Endothelial cell of umbilical vein (primary cell): ENCODE measurements around the gene RAB7A. TPM values are rescaled to one million over a fixed set of nuclear protein-coding genes. Genes with fewer than 3 reads are reported as not detected.
A peak's percentile ranks its signal among the peaks of the same experiment; 100 is the strongest.

Source experiments
- BruUV-seq: library from RNA; stranded (reverse); fragments of 400-500 nt; replicated peaks from 2 replicates; lab custom pipeline; 2021; lab: Mats Ljungman, UMichigan
- CTCF ChIA-PET: fragments of 300-600, 350-600 bp; sonication (Branson Sonifier 250); formaldehyde crosslinking; loops from one replicate; lab custom pipeline; 2021; ENCODE audit warnings: antibody characterized with exemption, inconsistent platforms; lab: Charles Lee
- POLR2A ChIA-PET: fragments of 300-600, 350-600 bp; sonication (Branson Sonifier 250); formaldehyde crosslinking; loops from one replicate; lab custom pipeline; 2021; ENCODE audit warnings: antibody characterized with exemption, inconsistent platforms; lab: Charles Lee
- DNase-seq: peaks from one replicate; pipeline ENCODE4 v3.0.0-alpha.2; 2011; ENCODE audit warnings: low read depth, low spot score
- FAIRE-seq: peaks from 2 replicates; lab custom pipeline; 2011; peaks lifted over from hg19 to GRCh38; lab: Jason Lieb, UNC
- H2AFZ ChIP-seq: 2 replicates; pipeline ENCODE4 v1.6.0; 2012; ENCODE audit warnings: low read depth, low read length, control low read depth, inconsistent platforms
- H3K27ac ChIP-seq: 2 replicates; pipeline ENCODE4 v1.5.1; 2011; ENCODE audit warnings: low read depth, mild to moderate bottlenecking, control low read depth, low read length, moderate library complexity; ENCODE audit not compliant: insufficient read depth
- H3K27me3 ChIP-seq, 2 experiments: 2 replicates each; pipeline versions ENCODE4 v1.6.0 to v1.6.1; 2011; ENCODE audit warnings: low read length in 2 of 2, mixed read lengths in 1 of 2; ENCODE audit not compliant: control insufficient read depth in 2 of 2, insufficient read depth in 2 of 2
- H3K36me3 ChIP-seq, 2 experiments: 2 replicates in 1 of 2; 3 replicates in 1 of 2; pipeline ENCODE4 v1.5.1; 2011; ENCODE audit warnings: low read length in 2 of 2, mild to moderate bottlenecking in 1 of 2, moderate library complexity in 1 of 2; ENCODE audit not compliant: control insufficient read depth in 2 of 2, insufficient read depth in 2 of 2; ENCODE audit errors: extremely low read depth in 1 of 2
- H3K4me1 ChIP-seq: 3 replicates; pipeline ENCODE4 v1.5.1; 2011; ENCODE audit warnings: mild to moderate bottlenecking, low read length; ENCODE audit not compliant: control insufficient read depth, insufficient read depth; ENCODE audit errors: extremely low read depth
- H3K4me2 ChIP-seq: 2 replicates; pipeline ENCODE4 v1.6.1; 2011; ENCODE audit warnings: low read length, control low read depth, mixed read lengths; ENCODE audit not compliant: insufficient read depth
- H3K4me3 ChIP-seq, 3 experiments: fragments of 200-600 bp in 1 of 3; sonication (generic), shearing (Covaris generic) in 1 of 3; replicated peaks in 1 of 3; 2 replicates each; pipeline ENCODE4 v1.5.1; 2011 to 2016; ENCODE audit warnings: control low read depth in 3 of 3, low read length in 3 of 3, mild to moderate bottlenecking in 2 of 3, inconsistent platforms in 1 of 3, low read depth in 1 of 3, moderate library complexity in 1 of 3; ENCODE audit not compliant: insufficient read depth in 1 of 3
- H3K79me2 ChIP-seq: 2 replicates; pipeline ENCODE4 v1.6.0; 2012; ENCODE audit warnings: low read length, inconsistent platforms; ENCODE audit not compliant: control insufficient read depth, insufficient read depth
- H3K9ac ChIP-seq: replicated peaks from 2 replicates; pipeline ENCODE3; 2011; ENCODE audit warnings: low read length, control low read depth; ENCODE audit not compliant: insufficient read depth; ENCODE audit errors: extremely low read depth
- H3K9me1 ChIP-seq: replicated peaks from 3 replicates; pipeline ENCODE4 v1.6.0; 2011; ENCODE audit warnings: mild to moderate bottlenecking, low read length; ENCODE audit not compliant: control insufficient read depth, insufficient read depth; ENCODE audit errors: extremely low read depth
- H3K9me3 ChIP-seq: replicated peaks from 2 replicates; pipeline ENCODE4 v1.5.1; 2012; ENCODE audit warnings: low read length, inconsistent platforms; ENCODE audit not compliant: control insufficient read depth, insufficient read depth
- H4K20me1 ChIP-seq: replicated peaks from 2 replicates; pipeline ENCODE3; 2011; ENCODE audit warnings: mild to moderate bottlenecking, low read length; ENCODE audit not compliant: control insufficient read depth, insufficient read depth; ENCODE audit errors: extremely low read depth
- CTCF ChIP-seq, 2 donors: IDR thresholded peaks; 1 replicate in 1 of 2; 2 replicates in 1 of 2; pipeline ENCODE4 v1.5.1; 2011; ENCODE audit warnings: low read length in 2 of 2, mild to moderate bottlenecking in 2 of 2, moderate library complexity in 2 of 2, control low read depth in 1 of 2, inconsistent platforms in 1 of 2, low read depth in 1 of 2; ENCODE audit not compliant: insufficient read depth in 1 of 2; ENCODE audit errors: extremely low read depth in 1 of 2
- EZH2 ChIP-seq: IDR thresholded peaks from 2 replicates; pipeline ENCODE4 v1.6.1; 2012; ENCODE audit warnings: borderline replicate concordance, low read depth, mild to moderate bottlenecking, moderate library complexity, low read length, inconsistent platforms; ENCODE audit not compliant: severe bottlenecking
- FOS ChIP-seq: IDR thresholded peaks from 2 replicates; pipeline ENCODE4 v1.6.1; 2011; ENCODE audit warnings: mild to moderate bottlenecking, low read length, moderate library complexity, borderline replicate concordance; ENCODE audit not compliant: insufficient read depth
- GATA2 ChIP-seq: IDR thresholded peaks from 2 replicates; pipeline ENCODE4 v1.7.0; 2011; ENCODE audit warnings: low read depth, mild to moderate bottlenecking, moderate library complexity, mixed read lengths, low read length; ENCODE audit not compliant: insufficient read length, insufficient read depth
- JUN ChIP-seq: IDR thresholded peaks from 2 replicates; pipeline ENCODE4 v1.6.1; 2011; ENCODE audit warnings: borderline replicate concordance, low read depth; ENCODE audit not compliant: insufficient read length, insufficient read depth
- MYC ChIP-seq: IDR thresholded peaks from one replicate; pipeline ENCODE4 v1.6.1; 2011; ENCODE audit warnings: mild to moderate bottlenecking, low read depth, low read length
- POLR2A ChIP-seq: IDR thresholded peaks from 2 replicates; pipeline ENCODE4 v1.6.1; 2012; ENCODE audit warnings: low read depth, mild to moderate bottlenecking, control low read depth, low read length
- POLR2AphosphoS5 ChIP-seq: IDR thresholded peaks from 2 replicates; pipeline ENCODE4 v1.6.1; 2012; ENCODE audit warnings: low read depth, mild to moderate bottlenecking, control low read depth, low read length, moderate library complexity; ENCODE audit not compliant: insufficient read depth
- dilution Hi-C: fragments of 300-500 bp; cut with MboI; formaldehyde crosslinking; loops from one replicate; pipeline ENCODE4 v1.15.0; 2019; ENCODE audit warnings: low sequenced_read_pairs; ENCODE audit not compliant: extremely low pct_ligation_motif_present
- intact Hi-C: fragments of 100-400 bp; cut with micrococcal nuclease; formaldehyde crosslinking; loops from one replicate; pipeline ENCODE4 v1.10.0; 2022
- polyA plus RNA-seq, 4 experiments: library from polyadenylated mRNA; depleted of rRNA in 3 of 4; stranded (reverse) in 3 of 4; unstranded in 1 of 4; fragments of >200 nt; gene quantifications; 2 replicates each; pipeline versions ENCODE4 v1.2.1 to v1.2.3, GENCODE V29; 2011 to 2012; ENCODE audit warnings: missing spikeins in 1 of 4
- total RNA-seq: library from RNA; stranded (reverse); gene quantifications from 2 replicates; pipeline ENCODE4 v1.2.3, GENCODE V29; 2021
- TF ChIP-seq, protein P1 (sequence below): IDR thresholded peaks from 2 replicates; pipeline ENCODE4 v1.6.1; 2011; ENCODE audit not compliant: insufficient read depth, insufficient read length

Gene RAB7A
- total and polyA plus RNA-seq, 2 donors (not counting 3 experiments of a cell fraction or from before 2014, with no cell fraction given): 243 to 262 TPM

DNA sequence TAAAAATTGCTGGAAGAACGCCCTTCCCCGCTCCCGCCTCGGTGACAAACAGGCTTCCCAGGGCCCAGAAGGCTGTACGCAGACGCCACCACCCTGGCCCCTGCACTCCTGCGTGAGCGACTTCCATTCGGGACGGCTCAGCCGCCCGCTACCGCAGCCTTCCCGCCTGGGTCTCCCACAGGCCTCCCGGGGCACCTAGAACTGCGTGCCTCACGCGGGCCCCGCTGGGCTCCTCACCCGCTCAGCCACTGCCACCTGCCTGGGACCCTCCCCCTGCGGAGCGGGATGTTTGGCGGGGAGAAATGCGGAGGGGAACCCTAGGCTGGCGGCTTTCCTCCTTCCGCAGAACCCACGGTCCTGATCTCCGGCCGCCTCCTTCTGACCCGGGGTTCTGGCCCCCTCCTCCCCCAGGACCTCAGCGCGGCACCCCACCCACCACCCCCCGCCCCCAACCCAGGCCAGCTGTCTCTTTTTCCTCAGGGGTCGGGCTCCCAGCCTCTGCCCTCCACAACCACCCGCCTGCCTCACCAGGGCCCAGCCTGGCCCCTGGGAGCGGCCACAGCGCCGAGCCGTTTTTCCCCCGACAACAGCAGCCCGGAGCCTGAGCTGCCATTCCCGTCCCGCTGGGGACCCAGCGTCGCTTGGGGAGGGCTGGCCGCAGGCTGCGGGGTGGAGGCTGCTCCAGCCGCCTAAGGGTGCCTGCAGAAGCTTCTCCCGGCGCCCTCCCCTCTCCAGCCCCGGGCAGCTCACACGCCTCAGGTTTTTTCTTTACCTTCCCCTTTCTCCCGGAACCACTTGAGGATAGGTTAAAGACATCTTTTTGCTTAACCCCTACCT lies 27.6 kb upstream of the RAB7A start:
- Histone ChIP-seq H3K9me1 (no peaks in the 10 kb centered on the region), H3K9me3 (no peaks in the 10 kb centered on the region), H3K9ac (peak overlapping the region; percentile 42), H3K27me3 (peaks cover 0 to 2% of the 10 kb centered on the region in 2 experiments), H3K36me3 (no peaks in the 10 kb centered on the region), H3K27ac (no peak overlapping the region), H3K4me2 (peak overlapping the region; percentile 86), H3K4me3 (peak overlapping the region; percentile 38 to 54 (median 52)), H3K4me1 (no peaks in the 10 kb centered on the region), H4K20me1 (no peaks in the 10 kb centered on the region), H2AFZ (peak overlapping the region; percentile 99), H3K79me2 (no peaks in the 10 kb centered on the region)
- DNase-seq: peak; percentile 23
- BruUV-seq: no TSS peak
- intact Hi-C loops: loop anchor here (2.0 kb wide), 1 partner anchor 26 kb away; no protein-coding TSS in a partner anchor
- ChIA-PET POLR2A (interaction anchor here (1.0 kb wide), 1 partner anchor 18 kb away, joined by 4 read pairs; no protein-coding TSS in a partner anchor), CTCF (interaction anchor here (0.7 to 3.9 kb wide), 4 partner anchors 9 to 147 kb away, joined by 3 to 20 read pairs (median 4); no protein-coding TSS in a partner anchor)
- FAIRE-seq: peak; percentile 63
- TF ChIP-seq MYC: no peak
- TF ChIP-seq FOS: no peak
- dilution Hi-C loops: no loop called here

DNA sequence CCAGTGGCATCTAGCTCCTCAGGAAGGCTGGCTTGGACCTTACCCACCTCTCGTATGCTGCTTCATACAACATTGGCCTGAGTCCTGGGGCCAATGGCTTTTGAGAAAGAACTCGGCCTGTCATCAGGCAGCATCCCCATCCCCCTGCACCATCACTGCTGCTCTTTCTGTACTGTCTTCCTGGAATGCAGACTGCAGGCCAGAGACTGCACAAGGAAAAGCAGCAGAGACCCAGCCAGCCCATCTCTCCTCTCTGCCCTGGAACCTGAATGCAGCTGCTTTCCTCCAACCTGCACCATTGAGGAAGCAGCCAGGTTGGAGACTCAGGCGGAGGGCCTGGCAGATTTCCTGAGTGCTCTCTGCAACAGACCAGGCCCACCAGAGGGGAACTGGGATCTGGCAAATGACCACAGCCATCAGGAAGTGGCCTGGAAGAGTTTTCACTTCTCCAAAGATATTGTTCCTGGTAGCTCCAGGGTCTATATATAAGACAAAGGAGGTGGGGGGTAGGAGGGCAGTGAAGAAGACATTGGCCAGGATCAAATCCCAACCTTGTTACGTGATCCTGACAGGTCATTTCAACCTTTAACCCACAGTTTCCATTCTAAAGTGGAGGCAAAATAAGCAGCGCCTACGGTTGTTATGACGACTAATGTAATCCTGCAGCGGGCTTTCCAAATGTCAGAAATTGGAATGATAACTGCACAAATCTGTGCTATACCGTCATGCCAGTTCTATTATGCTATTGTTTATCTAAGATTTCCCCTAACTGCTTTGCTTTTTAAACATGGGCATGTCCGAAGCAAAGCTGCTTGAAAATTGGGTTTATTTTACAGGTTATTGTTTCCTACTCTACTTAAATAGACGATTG lies 24.4 kb upstream of the RAB7A start:
- CTCF ChIA-PET: interaction anchor here (0.7 to 3.9 kb wide), 2 partner anchors 10 to 21 kb away, joined by 4 to 20 read pairs; no protein-coding TSS in a partner anchor

More for the DNA sequence above, 24.4 kb upstream of the RAB7A start:
- peak; percentile 12 for FAIRE-seq
- H3K9me1 ChIP-seq: no peaks in the 10 kb centered on the region
- TF ChIP-seq EZH2: no peak
- TF ChIP-seq CTCF (IDR thresholded peaks at IDR 0.05; ENCODE audit: extremely low read depth in 1 of 2, insufficient read depth in 1 of 2, low read depth in 1 of 2, low read length in 2 of 2): no peak
- no peak for TF ChIP-seq MYC
- TF ChIP-seq POLR2AphosphoS5: no peak
- no peak for TF ChIP-seq FOS
- no peak for TF ChIP-seq POLR2A
- TF ChIP-seq GATA2: no peak
- TF ChIP-seq, protein P1, sequence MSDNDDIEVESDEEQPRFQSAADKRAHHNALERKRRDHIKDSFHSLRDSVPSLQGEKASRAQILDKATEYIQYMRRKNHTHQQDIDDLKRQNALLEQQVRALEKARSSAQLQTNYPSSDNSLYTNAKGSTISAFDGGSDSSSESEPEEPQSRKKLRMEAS: no peak
- no peak for TF ChIP-seq JUN
- no peak overlapping the region for H3K9ac ChIP-seq
- H3K4me2 ChIP-seq: no peak overlapping the region
- H3K79me2 ChIP-seq: no peaks in the 10 kb centered on the region
- peak; percentile 16 for DNase-seq
- dilution Hi-C loops (no loop called here), intact Hi-C loops (no loop called here)
- H4K20me1 ChIP-seq: no peaks in the 10 kb centered on the region
- no peaks in the 10 kb centered on the region for H3K4me1 ChIP-seq
- no peaks in the 10 kb centered on the region for H3K36me3 ChIP-seq
- POLR2A ChIA-PET: no interaction called here
- H3K27me3 ChIP-seq: peaks cover 0 to 3% of the 10 kb centered on the region in 2 experiments
- no peaks in the 10 kb centered on the region for H3K9me3 ChIP-seq
- no peak overlapping the region for H3K4me3 ChIP-seq
- H3K27ac ChIP-seq: no peak overlapping the region
- peak overlapping the region; percentile 25 for H2AFZ ChIP-seq
- no TSS peak for BruUV-seq
